SH-SY5Y (cell line): Measurements from ENCODE around the gene RAB25.

Experiments
- GATA2 ChIP-seq: IDR thresholded peaks from 2 replicates; pipeline ENCODE4 v1.6.1; 2011; ENCODE audit warnings: mild to moderate bottlenecking, low read depth, low read length
- GATA3 ChIP-seq: IDR thresholded peaks from 2 replicates; pipeline ENCODE4 v1.6.1; 2011; ENCODE audit warnings: low read depth, mild to moderate bottlenecking, low read length, moderate library complexity

The RAB25 gene

DNA sequence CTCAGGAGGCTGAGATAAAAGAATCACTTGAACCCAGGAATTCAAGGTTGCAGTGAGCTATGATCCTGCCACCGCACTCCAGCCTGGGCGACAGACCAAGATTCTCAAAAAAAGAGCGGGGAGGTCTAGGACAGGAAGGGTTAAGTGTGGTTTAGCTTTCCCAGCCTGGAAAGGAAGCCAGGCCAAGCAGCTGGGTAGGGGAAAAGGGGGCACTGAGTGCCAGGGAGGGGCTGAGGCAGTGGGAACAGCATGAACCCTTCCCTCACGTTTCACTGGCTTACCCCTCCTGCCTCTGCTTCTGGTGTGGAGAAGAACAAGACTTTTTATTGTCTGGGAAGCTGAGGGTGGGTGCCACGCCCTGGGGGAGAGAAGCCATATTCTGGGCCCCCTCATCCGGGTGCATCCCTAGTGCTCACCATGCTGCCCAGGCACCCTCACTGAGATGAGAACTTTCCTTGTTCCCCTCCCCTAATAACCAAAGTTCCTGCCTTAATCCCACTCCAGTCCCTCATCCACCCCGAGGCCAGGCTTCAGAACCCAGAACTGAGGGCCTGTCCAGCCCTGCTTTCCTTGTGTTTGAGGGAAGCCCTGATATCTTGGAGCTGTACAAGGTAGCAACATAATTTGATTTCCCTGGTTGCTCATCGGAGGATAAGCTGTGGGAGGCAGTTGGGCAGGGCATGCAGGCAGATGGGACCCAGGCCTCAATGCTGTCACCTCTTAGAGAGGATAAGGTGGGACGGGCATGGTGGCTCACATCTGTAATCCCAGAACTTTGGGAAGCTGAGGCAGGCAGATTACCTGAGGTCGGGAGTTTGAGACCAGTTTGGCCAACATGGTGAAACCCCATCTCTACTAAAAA, 51.5 kb downstream of the RAB25 start:
- TF ChIP-seq GATA2 (no peak), GATA3 (no peak)

DNA sequence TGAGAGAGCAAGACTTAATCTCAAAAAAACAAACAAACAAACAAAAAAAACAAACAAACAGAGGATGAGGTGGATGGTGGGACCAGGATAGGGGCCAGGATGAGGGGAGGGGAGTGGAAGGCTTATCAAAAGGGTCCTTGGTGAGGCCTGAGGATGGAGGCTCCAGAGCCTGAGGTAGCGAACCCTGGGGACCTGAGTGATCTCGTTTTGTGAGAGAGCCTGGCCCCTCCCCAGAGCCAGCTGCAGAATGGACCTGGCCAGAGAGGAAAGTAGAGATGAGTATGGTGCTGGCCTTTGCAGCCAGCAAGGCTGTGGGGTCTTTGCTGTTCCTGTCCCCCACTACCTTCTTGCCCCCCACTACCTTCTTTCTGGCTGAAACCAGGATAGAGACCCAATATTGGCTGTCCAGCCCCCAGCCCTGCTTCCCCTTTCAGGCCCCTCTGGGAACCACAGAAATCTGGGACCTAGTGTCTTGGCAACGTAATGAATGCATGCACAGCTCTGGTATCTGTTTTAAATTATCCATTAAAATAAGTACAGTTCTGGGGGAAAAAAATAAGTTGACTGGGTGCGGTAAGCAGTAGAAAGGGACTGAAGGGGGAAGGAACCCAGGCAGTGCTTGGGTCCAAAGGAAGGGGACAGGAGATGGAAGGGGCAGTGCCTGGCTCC, 52.5 kb downstream of the RAB25 start:
- no peak for TF ChIP-seq GATA2
- no peak for TF ChIP-seq GATA3

DNA sequence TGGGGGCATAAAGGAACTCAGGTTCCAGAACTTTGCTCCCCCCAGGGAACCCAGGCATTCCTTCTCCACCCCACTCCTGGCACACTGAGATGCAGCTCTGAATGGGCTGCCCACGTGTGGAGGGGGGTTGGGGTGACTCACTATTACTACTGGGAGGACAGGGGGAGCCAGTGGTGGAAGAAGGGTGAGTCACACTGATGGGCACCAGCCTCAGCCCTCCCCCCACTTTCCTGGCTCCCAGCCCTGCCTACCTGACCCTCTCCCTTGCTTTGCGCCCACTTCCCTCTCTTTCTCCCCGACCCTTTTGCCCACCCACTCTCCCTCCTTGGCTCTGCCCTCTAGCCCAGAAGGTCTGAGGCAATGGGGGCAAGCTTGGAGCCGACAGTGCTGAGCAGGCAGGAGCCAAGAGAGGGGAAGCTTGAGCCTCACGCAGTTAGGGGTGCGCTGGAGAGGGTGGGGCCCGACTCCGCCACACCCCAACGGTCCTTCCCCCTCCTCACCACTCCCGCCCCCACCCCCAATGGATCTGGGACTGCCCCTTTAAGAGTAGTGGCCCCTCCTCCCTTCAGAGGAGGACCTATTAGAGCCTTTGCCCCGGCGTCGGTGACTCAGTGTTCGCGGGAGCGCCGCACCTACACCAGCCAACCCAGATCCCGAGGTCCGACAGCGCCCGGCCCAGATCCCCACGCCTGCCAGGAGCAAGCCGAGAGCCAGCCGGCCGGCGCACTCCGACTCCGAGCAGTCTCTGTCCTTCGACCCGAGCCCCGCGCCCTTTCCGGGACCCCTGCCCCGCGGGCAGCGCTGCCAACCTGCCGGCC, 53.4 kb downstream of the RAB25 start, which contains the start of gene LMNA:
Gene LMNA, plus strand, starts transcription at position 611 of the 818 bp plus-strand sequence. CDS start 208 bp downstream, outside the sequence.
- TF ChIP-seq GATA3 (no peak), GATA2 (no peak)

GRCh38 chr1:156114919-156115513, 54.1 kb downstream of the RAB25 start:
- TF ChIP-seq GATA3 (no peak), GATA2 (no peak)

DNA sequence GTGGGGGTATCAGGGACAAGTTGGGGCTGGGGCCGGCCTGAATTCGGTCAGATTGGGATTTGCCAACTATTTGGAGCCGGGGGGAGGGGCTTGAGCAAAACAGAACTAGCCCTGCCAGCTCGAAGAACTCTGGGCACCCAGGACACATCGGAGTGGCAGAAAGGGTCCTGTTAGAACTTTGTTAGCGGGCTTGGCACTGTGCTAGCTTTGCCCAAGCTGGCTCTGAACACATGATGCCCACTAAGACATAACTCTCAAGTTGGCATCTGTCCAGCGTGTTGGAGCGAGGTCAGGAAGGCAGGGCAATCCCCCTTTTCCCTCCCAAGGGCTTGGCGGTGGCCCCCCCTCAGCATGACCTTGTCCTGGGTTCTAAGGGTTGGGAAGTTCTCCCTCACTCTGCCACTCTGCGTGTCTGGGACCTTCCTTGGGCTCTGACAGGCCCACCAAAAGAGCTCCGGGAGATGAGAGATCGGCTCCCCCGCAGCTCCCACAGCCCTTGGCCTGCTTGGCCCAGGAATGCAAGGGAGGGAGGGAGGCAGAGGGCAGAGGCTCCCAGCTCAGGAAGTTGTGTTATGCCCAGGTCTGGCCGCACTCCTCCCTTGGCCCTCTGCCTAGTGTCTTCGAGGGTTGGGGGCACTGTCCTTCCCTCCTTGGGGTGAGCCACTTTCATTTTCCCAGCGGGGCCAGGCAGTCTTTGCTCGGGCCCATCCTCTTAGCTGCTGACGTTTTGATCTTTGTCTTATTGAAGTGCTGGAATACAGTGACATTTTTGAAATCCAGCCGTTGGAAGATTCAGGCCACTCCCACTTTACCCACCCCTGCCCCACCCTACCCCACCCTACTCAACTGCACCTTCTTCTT, 54.8 kb downstream of the RAB25 start:
- TF ChIP-seq GATA3, result no peak
- TF ChIP-seq GATA2, result no peak

DNA sequence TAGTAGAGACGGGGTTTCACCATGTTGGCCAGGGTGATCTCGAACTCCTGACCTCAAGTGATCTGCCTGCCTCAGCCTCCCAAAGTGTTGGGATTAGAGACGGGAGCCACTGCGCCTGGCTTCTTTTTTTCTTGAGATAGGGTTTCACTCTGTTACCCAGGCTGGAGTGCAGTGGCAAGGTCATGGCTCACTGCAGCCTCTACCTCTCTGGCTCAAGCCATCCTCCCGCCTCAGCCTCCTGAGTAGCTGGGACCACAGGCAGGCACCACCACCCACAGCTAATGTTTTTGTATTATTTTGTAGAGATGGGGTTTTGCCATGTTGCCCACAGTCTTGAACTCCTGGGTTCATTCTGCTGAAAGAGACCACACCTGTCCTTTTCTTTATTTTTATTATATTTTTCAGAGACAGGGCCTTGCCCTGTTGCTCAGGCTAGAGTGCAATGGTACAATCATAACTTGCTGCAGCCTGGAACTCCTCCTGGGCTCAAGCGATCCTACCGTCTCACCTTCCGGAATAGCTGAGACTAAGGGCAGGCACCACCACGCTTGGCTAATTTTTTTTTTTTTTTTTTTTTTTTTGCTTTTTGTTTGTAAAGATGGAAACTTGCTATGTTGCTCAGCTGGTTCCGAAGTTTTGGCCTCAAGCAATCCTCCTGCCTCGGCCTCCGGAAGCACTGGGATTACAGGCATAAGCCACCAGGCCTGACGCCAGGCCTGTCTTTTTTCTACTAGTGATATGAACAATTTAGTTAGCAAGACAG, 56.6 kb downstream of the RAB25 start:
- TF ChIP-seq GATA2, result no peak

GRCh38 chr1:156118177-156118868, 57.4 kb downstream of the RAB25 start:
- TF ChIP-seq GATA2 (no peak), GATA3 (no peak)

DNA sequence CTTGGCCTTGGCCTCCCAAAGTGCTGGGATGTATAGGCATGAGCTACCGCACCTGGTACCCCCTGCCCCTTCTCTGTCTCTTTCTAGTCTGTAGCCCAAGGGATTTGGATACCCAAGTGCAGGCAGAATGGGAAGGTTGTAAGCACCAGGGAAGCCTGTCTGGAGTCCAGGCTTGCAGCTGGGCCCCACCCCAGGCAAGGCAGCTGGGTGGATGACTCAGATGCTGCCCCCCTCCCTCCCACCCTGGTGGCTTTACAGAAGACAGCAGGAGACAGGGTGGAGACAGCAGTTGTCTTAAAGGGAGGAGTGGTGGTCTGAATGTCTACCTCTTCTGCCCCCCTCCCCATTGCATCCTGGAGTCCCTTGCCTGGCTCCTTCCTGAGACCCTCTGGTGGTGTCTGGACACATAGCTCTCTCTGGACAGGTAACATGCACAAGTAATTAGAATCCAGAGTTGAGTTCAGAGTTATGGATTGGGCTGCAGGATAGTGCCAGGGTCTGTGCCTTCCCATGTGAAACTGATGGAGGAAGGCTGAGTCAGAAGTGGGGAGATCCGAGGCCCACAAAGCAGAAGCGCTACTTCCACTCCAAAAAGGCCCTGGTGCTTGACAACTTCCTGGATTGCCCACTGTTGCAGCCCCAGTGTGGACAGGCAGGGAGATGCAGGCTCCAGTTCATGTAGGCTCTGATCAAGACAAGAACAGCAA, 58.7 kb downstream of the RAB25 start:
- TF ChIP-seq GATA3, result no peak
- no peak for TF ChIP-seq GATA2
